ENCODE results near the gene ADGRD1.

Gene ADGRD1

DNA sequence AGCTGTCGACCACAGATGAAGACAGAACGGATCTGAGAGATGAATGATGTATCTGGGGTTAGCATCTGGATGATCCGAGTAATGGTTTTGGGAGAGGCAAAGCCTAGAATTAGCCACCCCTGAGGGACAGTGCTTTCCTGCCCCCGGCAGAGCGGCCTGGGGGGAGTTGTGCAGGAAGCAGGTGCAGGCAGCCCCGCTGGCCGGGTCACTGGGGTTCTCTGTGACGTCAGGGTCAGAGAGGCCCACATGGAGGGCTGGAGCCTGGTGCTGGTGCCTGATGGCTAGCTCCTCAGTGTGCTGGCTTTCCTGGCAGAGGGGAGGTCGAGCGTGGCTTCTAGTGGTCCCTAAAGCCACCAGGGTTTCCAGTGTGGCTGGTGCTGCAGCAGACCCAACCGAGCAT, 70.3 kb downstream of the ADGRD1 start:
- TF ChIP-seq SIN3A (IDR thresholded peaks at IDR 0.05; ENCODE audit: borderline replicate concordance, insufficient read depth, low read length): no peak
- no peak for TF ChIP-seq FOXP2 (optimal IDR thresholded peaks at IDR 0.05; ENCODE audit: borderline replicate concordance, extremely low read depth, extremely low read length, insufficient read depth)
- TF ChIP-seq, protein P1, sequence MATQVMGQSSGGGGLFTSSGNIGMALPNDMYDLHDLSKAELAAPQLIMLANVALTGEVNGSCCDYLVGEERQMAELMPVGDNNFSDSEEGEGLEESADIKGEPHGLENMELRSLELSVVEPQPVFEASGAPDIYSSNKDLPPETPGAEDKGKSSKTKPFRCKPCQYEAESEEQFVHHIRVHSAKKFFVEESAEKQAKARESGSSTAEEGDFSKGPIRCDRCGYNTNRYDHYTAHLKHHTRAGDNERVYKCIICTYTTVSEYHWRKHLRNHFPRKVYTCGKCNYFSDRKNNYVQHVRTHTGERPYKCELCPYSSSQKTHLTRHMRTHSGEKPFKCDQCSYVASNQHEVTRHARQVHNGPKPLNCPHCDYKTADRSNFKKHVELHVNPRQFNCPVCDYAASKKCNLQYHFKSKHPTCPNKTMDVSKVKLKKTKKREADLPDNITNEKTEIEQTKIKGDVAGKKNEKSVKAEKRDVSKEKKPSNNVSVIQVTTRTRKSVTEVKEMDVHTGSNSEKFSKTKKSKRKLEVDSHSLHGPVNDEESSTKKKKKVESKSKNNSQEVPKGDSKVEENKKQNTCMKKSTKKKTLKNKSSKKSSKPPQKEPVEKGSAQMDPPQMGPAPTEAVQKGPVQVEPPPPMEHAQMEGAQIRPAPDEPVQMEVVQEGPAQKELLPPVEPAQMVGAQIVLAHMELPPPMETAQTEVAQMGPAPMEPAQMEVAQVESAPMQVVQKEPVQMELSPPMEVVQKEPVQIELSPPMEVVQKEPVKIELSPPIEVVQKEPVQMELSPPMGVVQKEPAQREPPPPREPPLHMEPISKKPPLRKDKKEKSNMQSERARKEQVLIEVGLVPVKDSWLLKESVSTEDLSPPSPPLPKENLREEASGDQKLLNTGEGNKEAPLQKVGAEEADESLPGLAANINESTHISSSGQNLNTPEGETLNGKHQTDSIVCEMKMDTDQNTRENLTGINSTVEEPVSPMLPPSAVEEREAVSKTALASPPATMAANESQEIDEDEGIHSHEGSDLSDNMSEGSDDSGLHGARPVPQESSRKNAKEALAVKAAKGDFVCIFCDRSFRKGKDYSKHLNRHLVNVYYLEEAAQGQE (IDR thresholded peaks at IDR 0.05; ENCODE audit: insufficient read depth in 1 of 2, low read depth in 2 of 2, low read length in 2 of 2): no peak
- TF ChIP-seq POLR2AphosphoS5 (IDR thresholded peaks at IDR 0.05; ENCODE audit: low read depth, low read length): no peak
- TF ChIP-seq TAF1 (IDR thresholded peaks at IDR 0.05; ENCODE audit: borderline replicate concordance, insufficient read depth, low read length): no peak

DNA sequence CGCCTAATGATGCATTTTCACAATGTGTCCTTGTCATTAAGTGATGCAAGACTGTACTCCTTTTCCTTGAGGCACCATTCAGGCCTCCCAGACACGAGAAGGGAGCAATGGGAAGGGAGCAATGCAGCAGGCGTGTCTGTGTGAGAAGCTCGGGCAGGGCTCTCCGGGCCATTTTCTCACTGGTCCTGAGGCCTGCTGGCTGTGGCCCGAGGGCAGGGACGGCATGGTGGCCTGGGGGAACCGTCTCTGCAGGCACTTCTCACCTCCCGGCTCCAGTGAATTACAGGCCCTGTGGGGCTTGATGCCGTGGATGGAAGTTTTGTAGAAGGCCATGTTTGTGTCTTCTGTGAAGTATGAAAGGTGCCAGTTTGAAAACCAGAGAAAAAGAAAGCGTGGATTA, 71.0 kb downstream of the ADGRD1 start:
- TF ChIP-seq TAF1 (IDR thresholded peaks at IDR 0.05; ENCODE audit: borderline replicate concordance, insufficient read depth, low read length) (no peak), FOXP2 (optimal IDR thresholded peaks at IDR 0.05; ENCODE audit: borderline replicate concordance, extremely low read depth, extremely low read length, insufficient read depth) (no peak), SIN3A (IDR thresholded peaks at IDR 0.05; ENCODE audit: borderline replicate concordance, insufficient read depth, low read length) (no peak), POLR2AphosphoS5 (IDR thresholded peaks at IDR 0.05; ENCODE audit: low read depth, low read length) (no peak)
- TF ChIP-seq, protein P1 (IDR thresholded peaks at IDR 0.05; ENCODE audit: insufficient read depth in 1 of 2, low read depth in 2 of 2, low read length in 2 of 2): no peak

DNA sequence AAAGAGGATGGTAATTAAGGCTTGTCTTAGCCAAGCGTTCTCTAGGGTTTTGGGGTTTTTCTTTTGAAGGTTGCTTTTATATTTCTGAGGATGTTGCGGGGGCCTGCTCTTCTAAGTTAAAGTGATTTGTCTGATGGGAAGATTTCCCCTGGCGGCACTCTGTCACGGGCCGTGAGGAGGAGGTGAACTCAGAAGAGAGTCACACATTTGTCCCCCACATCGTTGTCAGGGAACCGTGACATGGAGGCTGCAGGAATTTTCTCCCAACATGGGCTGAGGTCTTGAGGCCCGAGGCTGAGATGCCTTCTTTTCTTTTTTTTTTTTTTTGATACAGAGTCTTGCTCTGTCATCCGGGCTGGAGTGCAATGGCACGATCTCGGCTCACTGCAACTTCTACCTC, 71.5 kb downstream of the ADGRD1 start:
- TF ChIP-seq FOXP2 (optimal IDR thresholded peaks at IDR 0.05; ENCODE audit: borderline replicate concordance, extremely low read depth, extremely low read length, insufficient read depth) (no peak), TAF1 (IDR thresholded peaks at IDR 0.05; ENCODE audit: borderline replicate concordance, insufficient read depth, low read length) (no peak), POLR2AphosphoS5 (IDR thresholded peaks at IDR 0.05; ENCODE audit: low read depth, low read length) (no peak), SIN3A (IDR thresholded peaks at IDR 0.05; ENCODE audit: borderline replicate concordance, insufficient read depth, low read length) (no peak)
- TF ChIP-seq, protein P1 (IDR thresholded peaks at IDR 0.05; ENCODE audit: insufficient read depth in 1 of 2, low read depth in 2 of 2, low read length in 2 of 2): no peak

DNA sequence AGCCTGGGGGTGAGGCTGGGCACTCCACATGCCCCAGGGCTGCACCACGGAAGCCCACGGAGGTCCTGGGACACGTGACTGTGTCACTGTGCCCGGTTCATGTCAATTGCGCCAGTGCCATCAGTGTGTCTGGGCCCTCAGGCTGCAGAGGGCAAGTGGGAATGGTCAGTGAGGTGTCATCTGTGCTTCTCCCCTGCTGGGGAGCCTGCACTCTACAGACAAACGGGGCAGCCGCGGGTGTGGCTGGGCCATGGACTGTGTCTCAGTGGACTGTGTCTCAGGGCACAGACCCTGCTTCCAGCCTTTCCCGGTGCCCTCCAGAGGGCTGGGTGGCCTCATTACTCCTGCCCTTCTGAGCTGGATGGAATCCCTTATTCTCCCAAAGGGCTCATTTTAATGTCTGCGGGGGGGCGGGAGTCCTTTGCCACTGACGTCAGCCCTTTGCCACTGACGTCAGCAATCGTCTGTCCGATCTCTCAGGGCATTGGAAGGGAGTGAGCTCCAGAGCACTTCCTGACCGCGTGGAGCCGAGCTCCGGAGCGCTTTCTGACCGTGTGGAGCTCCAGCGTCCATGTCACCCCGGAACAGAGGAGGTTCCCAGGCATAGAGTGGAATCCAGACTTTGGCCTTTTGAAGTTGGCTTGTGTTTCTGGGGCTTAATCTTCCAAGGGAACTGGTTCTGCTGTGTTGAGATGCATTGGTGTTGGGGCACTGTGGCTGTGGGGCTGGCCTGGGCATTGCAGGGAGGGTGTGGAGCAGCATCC, 72.4 kb downstream of the ADGRD1 start:
- TF ChIP-seq FOXP2 (optimal IDR thresholded peaks at IDR 0.05; ENCODE audit: borderline replicate concordance, extremely low read depth, extremely low read length, insufficient read depth) (no peak), TAF1 (IDR thresholded peaks at IDR 0.05; ENCODE audit: borderline replicate concordance, insufficient read depth, low read length) (no peak), SIN3A (IDR thresholded peaks at IDR 0.05; ENCODE audit: borderline replicate concordance, insufficient read depth, low read length) (no peak), POLR2AphosphoS5 (IDR thresholded peaks at IDR 0.05; ENCODE audit: low read depth, low read length) (no peak)
- TF ChIP-seq, protein P1 (IDR thresholded peaks at IDR 0.05; ENCODE audit: insufficient read depth in 1 of 2, low read depth in 2 of 2, low read length in 2 of 2): no peak

All from PFSK-1 (cell line).